ENCODE measurements around the gene CTIF. TPM values are rescaled to one million over a fixed set of nuclear protein-coding genes. Genes with fewer than 3 reads are reported as not detected.

CTIF gene
- total and polyA plus RNA-seq, 4 donors: 10.6 to 26.7 (median 12.3) TPM

GRCh38 chr18:48814490-48815178 lies 275.8 kb downstream of the CTIF start:
- H3K9ac ChIP-seq (ENCODE audit: low read depth in 1 of 2, low read length in 2 of 2): no peak overlapping the region
- H3K36me3 ChIP-seq (ENCODE audit: control insufficient read depth in 4 of 4, insufficient read depth in 3 of 4, low read depth in 1 of 4, low read length in 3 of 4): peaks cover 0 to 2% (median 0%) of the 10 kb centered on the region in 4 donors
- H3K4me1 ChIP-seq (ENCODE audit: control insufficient read depth in 4 of 4, insufficient read depth in 4 of 4, low read length in 3 of 4): peaks cover 2 to 8% (median 5%) of the 10 kb centered on the region in 4 donors
- WGBS: 92% methylated on average over 5 of the region's 5 CpGs
- no peak for TF ChIP-seq FOXA1 (IDR thresholded peaks at IDR 0.05)
- TF ChIP-seq HNF4A (conservative IDR thresholded peaks at IDR 0.05): no peak
- no peak for TF ChIP-seq NR2F2 (IDR thresholded peaks at IDR 0.05)
- no peak for TF ChIP-seq CTCF (IDR thresholded peaks at IDR 0.05; ENCODE audit: low read depth, low read length, missing input control)
- no peak for TF ChIP-seq GABPA (IDR thresholded peaks at IDR 0.05 in 1 of 2, conservative IDR thresholded peaks at IDR 0.05 in 1 of 2)
- TF ChIP-seq JUND (IDR thresholded peaks at IDR 0.05): no peak
- TF ChIP-seq ZBTB33 (IDR thresholded peaks at IDR 0.05): no peak
- no peak for TF ChIP-seq TAF1 (conservative IDR thresholded peaks at IDR 0.05)
- no peak for TF ChIP-seq EGR1 (IDR thresholded peaks at IDR 0.05; ENCODE audit: low read depth in 2 of 2)
- no peak for TF ChIP-seq RAD21 (IDR thresholded peaks at IDR 0.05)
- TF ChIP-seq ATF3 (IDR thresholded peaks at IDR 0.05): no peak
- no peak for TF ChIP-seq HNF4G (IDR thresholded peaks at IDR 0.05)
- TF ChIP-seq SP1 (IDR thresholded peaks at IDR 0.05): no peak
- no peaks in the 10 kb centered on the region for H3K27me3 ChIP-seq (ENCODE audit: control insufficient read depth in 4 of 4, insufficient read depth in 4 of 4, low read length in 3 of 4)
- no peak overlapping the region for H3K4me3 ChIP-seq (ENCODE audit: low read depth in 1 of 3, low read length in 3 of 3)
- H3K9me3 ChIP-seq (ENCODE audit: control insufficient read depth in 4 of 4, low read length in 3 of 4): no peaks in the 10 kb centered on the region
- H3K27ac ChIP-seq (ENCODE audit: low read depth in 1 of 2, low read length in 2 of 2): no peak overlapping the region
- DNase-seq (ENCODE audit: low spot score): no peak

- no peaks in the 10 kb centered on the region for H3K9me3 ChIP-seq (ENCODE audit: control insufficient read depth in 4 of 4, low read length in 3 of 4)
- H3K4me3 ChIP-seq (ENCODE audit: low read depth in 1 of 3, low read length in 3 of 3): no peak overlapping the region
- TF ChIP-seq JUND (IDR thresholded peaks at IDR 0.05) (no peak), EGR1 (IDR thresholded peaks at IDR 0.05; ENCODE audit: low read depth in 2 of 2) (no peak), YY1 (IDR thresholded peaks at IDR 0.05) (no peak), MAX (IDR thresholded peaks at IDR 0.05) (no peak), RXRA (IDR thresholded peaks at IDR 0.05) (no peak), FOXA2 (IDR thresholded peaks at IDR 0.05) (no peak), ATF3 (IDR thresholded peaks at IDR 0.05) (no peak), HNF4A (conservative IDR thresholded peaks at IDR 0.05) (no peak)
- H3K9ac ChIP-seq (ENCODE audit: low read depth in 1 of 2, low read length in 2 of 2): no peak overlapping the region
- H3K27ac ChIP-seq (ENCODE audit: low read depth in 1 of 2, low read length in 2 of 2): no peak overlapping the region
- no peak for DNase-seq (ENCODE audit: low spot score)
- H3K36me3 ChIP-seq (ENCODE audit: control insufficient read depth in 4 of 4, insufficient read depth in 3 of 4, low read depth in 1 of 4, low read length in 3 of 4): peaks cover 0 to 3% (median 1%) of the 10 kb centered on the region in 4 donors
- WGBS: 94% methylated on average over 1 of the region's 1 CpG
- peaks cover 2 to 8% (median 5%) of the 10 kb centered on the region in 4 donors for H3K4me1 ChIP-seq (ENCODE audit: control insufficient read depth in 4 of 4, insufficient read depth in 4 of 4, low read length in 3 of 4)
- no peaks in the 10 kb centered on the region for H3K27me3 ChIP-seq (ENCODE audit: control insufficient read depth in 4 of 4, insufficient read depth in 4 of 4, low read length in 3 of 4)
These were observed 276.3 kb downstream of the CTIF start for GRCh38 chr18:48815179-48815515.

Data from liver (tissue), 9 donors.